ENCODE results near the gene ROBO2. TPM values are rescaled to one million over a fixed set of nuclear protein-coding genes. Genes with fewer than 3 reads are reported as not detected.

The ROBO2 gene
- total and polyA plus RNA-seq, 10 of the 15 experiments (the other 5 are each of a cell fraction or from before 2014, with no cell fraction given) = 0.22 to 2.5 (median 0.81) TPM

- H3K9ac ChIP-seq (ENCODE audit: control insufficient read depth, insufficient read depth, low read length) = no peak overlapping the region
Observed at GRCh38 chr3:77150759-77151158, 110.9 kb downstream of the ROBO2 start.

GRCh38 chr3:77158730-77159581 is 119.1 kb downstream of the ROBO2 start:
- intact Hi-C loops (cut with micrococcal nuclease; ENCODE audit: unreplicated experiment) (no loop called here), in situ Hi-C loops (cut with MboI) (no loop called here)
- ChIA-PET POLR2A (no interaction called here), SMC1A (ENCODE audit: uncharacterized antibody, unreplicated experiment) (no interaction called here), RAD21 (ENCODE audit: unreplicated experiment) (interaction anchor here (0.8 kb wide), 1 partner anchor 10 kb away, joined by 4 read pairs; no protein-coding TSS in a partner anchor), CTCF (interaction anchor here (2.2 kb wide), 1 partner anchor 10 kb away, joined by 8 read pairs; no protein-coding TSS in a partner anchor)
- H3K79me2 ChIP-seq (ENCODE audit: control insufficient read depth, insufficient read depth, low read length) = no peaks in the 10 kb centered on the region
- H3K9me3 ChIP-seq (replicated peaks; ENCODE audit: control insufficient read depth, insufficient read depth, low read length) = no peaks in the 10 kb centered on the region
- no peak for DNase-seq (ENCODE audit: low read depth, low spot score)
- ATAC-seq = peak; percentile 54; the same call in 1 of the 3 replicates
- H3K4me2 ChIP-seq (ENCODE audit: control insufficient read depth, insufficient read depth) = no peak overlapping the region
- H3K36me3 ChIP-seq (ENCODE audit: control insufficient read depth in 2 of 2, insufficient read depth in 2 of 2, low read length in 1 of 2) = no peaks in the 10 kb centered on the region
- peak in 1 of 3 experiments; percentile 13; a peak in 1 of 6 replicates for TF ChIP-seq CTCF (IDR thresholded peaks at IDR 0.05 in 2 of 3, conservative IDR thresholded peaks at IDR 0.05 in 1 of 3; ENCODE audit: control insufficient read depth in 2 of 3, extremely low read depth in 1 of 3, insufficient read depth in 1 of 3, low read depth in 3 of 3, low read length in 3 of 3)
- no peak for TF ChIP-seq GABPA (IDR thresholded peaks at IDR 0.05; ENCODE audit: low read depth)
- H4K20me1 ChIP-seq (ENCODE audit: control insufficient read depth, insufficient read depth) = no peaks in the 10 kb centered on the region
- FAIRE-seq = no peak
- H3K9ac ChIP-seq (ENCODE audit: control insufficient read depth, insufficient read depth, low read length) = no peak overlapping the region
- no TSS peak for BruUV-seq (replicated peaks)
- no peak overlapping the region for H2AFZ ChIP-seq (ENCODE audit: control insufficient read depth, low read depth, low read length)
- no peaks in the 10 kb centered on the region for H3K4me1 ChIP-seq (ENCODE audit: control insufficient read depth, insufficient read depth, low read length)
- H3K4me3 ChIP-seq = no peak overlapping the region
- WGBS (ENCODE audit: insufficient coverage, insufficient replicate concordance, low lambda C conversion rate, missing lambda C conversion rate) = 23% methylated on average over 5 of the region's 5 CpGs
- H3K27me3 ChIP-seq (replicated peaks in 1 of 2; ENCODE audit: control insufficient read depth in 2 of 2, insufficient read depth in 2 of 2, low read length in 1 of 2) = no peaks in the 10 kb centered on the region
- H3K27ac ChIP-seq (ENCODE audit: control insufficient read depth, insufficient read depth) = no peak overlapping the region

More at GRCh38 chr3:77150759-77151158, 110.9 kb downstream of the ROBO2 start:
- RAD21 ChIA-PET (ENCODE audit: unreplicated experiment) = no interaction called here
- H3K4me1 ChIP-seq (ENCODE audit: control insufficient read depth, insufficient read depth, low read length) = no peaks in the 10 kb centered on the region
- no peaks in the 10 kb centered on the region for H3K27me3 ChIP-seq (replicated peaks in 1 of 2; ENCODE audit: control insufficient read depth in 2 of 2, insufficient read depth in 2 of 2, low read length in 1 of 2)
- H2AFZ ChIP-seq (ENCODE audit: control insufficient read depth, low read depth, low read length) = no peak overlapping the region
- BruUV-seq (replicated peaks) = no TSS peak
- no peak for DNase-seq (ENCODE audit: low read depth, low spot score)
- no peak for FAIRE-seq
- in situ Hi-C loops (cut with MboI) = no loop called here
- no peak for ATAC-seq
- H4K20me1 ChIP-seq (ENCODE audit: control insufficient read depth, insufficient read depth) = no peaks in the 10 kb centered on the region
- intact Hi-C loops (cut with micrococcal nuclease; ENCODE audit: unreplicated experiment) = no loop called here
- no peak overlapping the region for H3K27ac ChIP-seq (ENCODE audit: control insufficient read depth, insufficient read depth)
- H3K4me2 ChIP-seq (ENCODE audit: control insufficient read depth, insufficient read depth) = no peak overlapping the region
- H3K79me2 ChIP-seq (ENCODE audit: control insufficient read depth, insufficient read depth, low read length) = no peaks in the 10 kb centered on the region
- POLR2A ChIA-PET = no interaction called here
- H3K4me3 ChIP-seq = no peak overlapping the region
- no peaks in the 10 kb centered on the region for H3K9me3 ChIP-seq (replicated peaks; ENCODE audit: control insufficient read depth, insufficient read depth, low read length)
- SMC1A ChIA-PET (ENCODE audit: uncharacterized antibody, unreplicated experiment) = no interaction called here
- H3K36me3 ChIP-seq (ENCODE audit: control insufficient read depth in 2 of 2, insufficient read depth in 2 of 2, low read length in 1 of 2) = no peaks in the 10 kb centered on the region
- TF ChIP-seq BCL11A (IDR thresholded peaks at IDR 0.05; ENCODE audit: low read depth, low read length) (no peak), NR2C2 (IDR thresholded peaks at IDR 0.05; ENCODE audit: borderline replicate concordance, control insufficient read depth, insufficient read length, low read depth) (no peak), PAX5 (IDR thresholded peaks at IDR 0.05; ENCODE audit: borderline replicate concordance, low read depth, low read length) (no peak), POLR2AphosphoS5 (IDR thresholded peaks at IDR 0.05; ENCODE audit: low read length) (no peak), IKZF2 (IDR thresholded peaks at IDR 0.05) (no peak), EED (IDR thresholded peaks at IDR 0.05; ENCODE audit: low read depth) (no peak), CHD4 (IDR thresholded peaks at IDR 0.05) (no peak), KAT2A (conservative IDR thresholded peaks at IDR 0.05; ENCODE audit: control insufficient read depth, low read depth, low read length) (no peak), SP1 (IDR thresholded peaks at IDR 0.05; ENCODE audit: low read depth, low read length) (no peak), HCFC1 (IDR thresholded peaks at IDR 0.05; ENCODE audit: low read length) (no peak)
- CTCF ChIA-PET = no interaction called here

All from GM12878 (cell line).